ENCODE measurements around the gene TMEM221. TPM values are rescaled to one million over a fixed set of nuclear protein-coding genes. Genes with fewer than 3 reads are reported as not detected.

TMEM221 gene
- total RNA-seq, 6 experiments from 2014 or later = 0.12 to 0.19 (median 0.16) TPM; not detected in 3

DNA sequence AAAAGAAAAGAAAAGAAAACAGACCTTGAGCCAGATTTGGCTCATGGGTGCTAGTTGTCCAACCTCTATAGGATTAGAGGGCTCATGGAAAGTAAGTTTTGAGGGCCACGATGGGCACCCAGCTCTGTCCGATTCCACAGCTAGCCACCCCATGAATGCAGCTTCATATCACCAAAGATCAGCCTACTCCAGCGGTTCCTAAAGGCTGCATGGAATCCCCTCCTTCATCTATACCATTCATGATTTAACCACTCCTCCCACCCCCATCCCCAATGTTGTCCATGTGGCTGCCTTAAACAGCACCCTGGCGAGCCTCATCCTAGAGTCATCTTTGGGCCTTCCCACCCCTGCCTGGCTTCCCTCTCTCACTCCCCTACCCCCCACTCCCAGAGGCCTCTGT is 26.5 kb downstream of the TMEM221 start:
- TF ChIP-seq POLR2A (IDR thresholded peaks at IDR 0.05) (no peak), CTCF (IDR thresholded peaks at IDR 0.05) (no peak)
- ATAC-seq = no peak
- Histone ChIP-seq H3K9me3 (no peaks in the 10 kb centered on the region), H3K4me3 (no peak overlapping the region), H3K27ac (no peak overlapping the region), H3K4me1 (peaks cover 0 to 13% (median 0%) of the 10 kb centered on the region in 4 donors), H3K36me3 (no peaks in the 10 kb centered on the region), H3K27me3 (no peaks in the 10 kb centered on the region)
- DNase-seq = no peak
- 93% methylated on average over 2 of the region's 4 CpGs for WGBS (ENCODE audit: insufficient coverage, low coverage, low lambda C conversion rate, missing lambda C conversion rate)
- intact Hi-C loops (cut with DNase I) = no loop called here

DNA sequence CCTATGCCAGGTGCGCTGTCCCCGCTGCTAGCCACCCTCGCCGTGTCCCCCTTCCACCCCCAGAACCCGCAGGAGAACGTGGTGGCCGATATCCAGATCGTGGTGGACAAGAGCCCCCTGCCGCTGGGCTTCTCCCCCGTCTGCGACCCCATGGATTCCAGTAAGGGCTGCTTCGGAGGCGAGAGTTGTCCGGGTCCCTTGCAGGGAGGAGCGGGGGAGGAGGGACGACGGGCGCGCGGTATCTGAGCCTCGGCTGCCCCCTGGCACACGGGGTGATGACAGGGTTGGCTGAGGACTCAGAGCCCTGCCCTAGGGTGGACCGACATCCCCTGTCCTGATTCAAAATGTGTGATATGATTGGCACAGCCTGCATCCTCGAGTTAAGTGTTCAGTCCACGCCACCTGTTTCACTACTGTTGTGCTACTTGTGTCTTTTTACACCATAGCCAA is 28.0 kb downstream of the TMEM221 start:
- Histone ChIP-seq H3K9me3 (no peaks in the 10 kb centered on the region), H3K4me1 (peaks cover 0 to 13% (median 0%) of the 10 kb centered on the region in 4 donors), H3K36me3 (no peaks in the 10 kb centered on the region), H3K4me3 (peak overlapping the region; percentile 72 to 90 (median 80)), H3K27ac (peak overlapping the region in 2 of 3 donors; percentile 65 to 70), H3K27me3 (no peaks in the 10 kb centered on the region)
- TF ChIP-seq CTCF (IDR thresholded peaks at IDR 0.05) = peak in 2 of 4 donors; percentile 13 to 25
- TF ChIP-seq POLR2A (IDR thresholded peaks at IDR 0.05) = no peak
- DNase-seq = peak; percentile 59 to 66 (median 65)
- peak; percentile 41 to 48 (median 43) for ATAC-seq
- WGBS (ENCODE audit: insufficient coverage, low coverage, low lambda C conversion rate, missing lambda C conversion rate) = 4% methylated on average over 5 of the region's 25 CpGs
- intact Hi-C loops (cut with DNase I) = no loop called here

DNA sequence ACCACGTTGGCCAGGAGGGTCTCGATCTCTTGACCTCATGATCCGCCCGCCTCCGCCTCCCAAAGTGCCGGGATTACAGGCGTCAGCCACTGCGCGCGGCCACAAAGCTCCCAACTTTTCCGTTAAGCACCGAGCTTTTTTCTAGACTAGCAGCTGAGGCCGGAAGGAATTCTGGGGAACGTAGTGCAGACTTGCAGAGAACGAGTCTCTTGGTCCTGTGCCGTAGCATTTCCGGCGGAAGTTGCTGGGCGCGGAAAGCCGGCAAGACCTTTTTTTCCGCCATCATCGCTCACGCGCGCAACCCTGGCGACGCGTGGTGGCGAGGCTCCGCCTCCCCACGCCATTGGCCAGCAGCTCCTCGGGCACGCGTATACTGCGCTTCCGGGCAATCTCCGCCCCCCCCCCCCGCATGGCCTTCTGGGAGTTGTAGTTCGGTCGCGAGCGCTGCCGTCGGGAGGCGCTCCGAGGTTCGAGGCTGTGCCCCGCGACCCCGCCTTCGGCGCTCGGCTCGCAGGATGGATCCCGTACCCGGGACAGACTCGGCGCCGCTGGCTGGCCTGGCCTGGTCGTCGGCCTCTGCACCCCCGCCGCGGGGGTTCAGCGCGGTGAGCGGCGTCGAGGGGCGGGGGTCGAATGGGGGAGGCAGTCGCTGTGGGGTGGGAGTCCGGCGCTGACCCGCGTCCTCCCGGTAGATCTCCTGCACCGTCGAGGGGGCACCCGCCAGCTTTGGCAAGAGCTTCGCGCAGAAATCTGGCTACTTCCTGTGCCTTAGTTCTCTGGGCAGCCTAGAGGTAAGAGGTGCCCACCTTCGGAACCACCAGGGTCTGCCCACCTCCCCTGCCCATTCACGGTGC is 28.6 kb downstream of the TMEM221 start, which contains the start of gene MVB12A:
MVB12A (plus strand) TSS at position 427 of the 854 bp plus-strand sequence; CDS start at position 516, 89 bp downstream.
- intact Hi-C loops (cut with DNase I) = no loop called here
- DNase-seq = peak; percentile 98 to 99 (median 98)
- H3K4me1 ChIP-seq = peaks cover 0 to 13% (median 0%) of the 10 kb centered on the region in 4 donors
- peak within 1 kb of the TSS; percentile 57 to 70 (median 68) for H3K27ac ChIP-seq
- no peaks in the 10 kb centered on the region for H3K9me3 ChIP-seq
- WGBS (ENCODE audit: insufficient coverage, low coverage, low lambda C conversion rate, missing lambda C conversion rate) = 0% methylated on average over 13 of the region's 85 CpGs
- no peaks in the 10 kb centered on the region for H3K36me3 ChIP-seq
- H3K27me3 ChIP-seq = no peaks in the 10 kb centered on the region
- TF ChIP-seq CTCF (IDR thresholded peaks at IDR 0.05) = no peak
- peak; percentile 65 for TF ChIP-seq POLR2A (IDR thresholded peaks at IDR 0.05)
- peak; percentile 94 to 99 (median 96) for ATAC-seq
- peak within 1 kb of the TSS; percentile 72 to 90 (median 80) for H3K4me3 ChIP-seq

DNA sequence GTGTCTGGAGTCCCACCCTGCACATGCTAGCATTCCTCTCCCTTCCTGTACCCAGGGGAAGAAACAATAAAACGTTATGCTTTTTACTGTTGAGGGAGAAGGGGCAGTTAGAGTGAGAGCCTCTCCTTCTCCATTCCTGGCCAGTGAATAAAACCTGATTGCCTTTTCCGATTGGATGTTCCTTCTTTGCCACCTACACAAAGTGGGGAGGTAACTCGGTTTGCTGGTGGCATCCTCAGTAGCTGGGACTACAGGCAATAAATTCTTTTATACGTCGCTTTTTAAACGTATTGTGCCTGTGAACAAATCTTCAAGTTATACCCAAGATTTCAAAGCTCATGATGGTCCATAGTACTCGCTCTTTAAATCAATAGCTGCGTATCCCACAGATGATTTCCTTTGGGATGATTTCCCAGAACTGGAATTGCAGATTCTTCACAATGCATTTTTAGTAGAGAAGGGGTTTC is 29.3 kb downstream of the TMEM221 start:
- ATAC-seq (no peak), DNase-seq (no peak)
- WGBS (ENCODE audit: insufficient coverage, low coverage, low lambda C conversion rate, missing lambda C conversion rate) = 29% methylated on average over 7 of the region's 8 CpGs
- H3K9me3 ChIP-seq = no peaks in the 10 kb centered on the region
- H3K36me3 ChIP-seq = peaks cover 0 to 2% (median 0%) of the 10 kb centered on the region in 4 donors
- TF ChIP-seq POLR2A (IDR thresholded peaks at IDR 0.05) = no peak
- no peak for TF ChIP-seq CTCF (IDR thresholded peaks at IDR 0.05)
- H3K27me3 ChIP-seq = no peaks in the 10 kb centered on the region
- H3K27ac ChIP-seq = peak overlapping the region; percentile 36 to 68 (median 56)
- H3K4me1 ChIP-seq = peaks cover 0 to 13% (median 0%) of the 10 kb centered on the region in 4 donors
- intact Hi-C loops (cut with DNase I) = no loop called here
- H3K4me3 ChIP-seq = peak overlapping the region; percentile 72 to 90 (median 80)

Measured in right lobe of liver (tissue), 6 donors.